ENCODE measurements around the gene NECAB2.
A peak's percentile ranks its signal among the peaks of the same experiment; 100 is the strongest.

NECAB2 gene

DNA sequence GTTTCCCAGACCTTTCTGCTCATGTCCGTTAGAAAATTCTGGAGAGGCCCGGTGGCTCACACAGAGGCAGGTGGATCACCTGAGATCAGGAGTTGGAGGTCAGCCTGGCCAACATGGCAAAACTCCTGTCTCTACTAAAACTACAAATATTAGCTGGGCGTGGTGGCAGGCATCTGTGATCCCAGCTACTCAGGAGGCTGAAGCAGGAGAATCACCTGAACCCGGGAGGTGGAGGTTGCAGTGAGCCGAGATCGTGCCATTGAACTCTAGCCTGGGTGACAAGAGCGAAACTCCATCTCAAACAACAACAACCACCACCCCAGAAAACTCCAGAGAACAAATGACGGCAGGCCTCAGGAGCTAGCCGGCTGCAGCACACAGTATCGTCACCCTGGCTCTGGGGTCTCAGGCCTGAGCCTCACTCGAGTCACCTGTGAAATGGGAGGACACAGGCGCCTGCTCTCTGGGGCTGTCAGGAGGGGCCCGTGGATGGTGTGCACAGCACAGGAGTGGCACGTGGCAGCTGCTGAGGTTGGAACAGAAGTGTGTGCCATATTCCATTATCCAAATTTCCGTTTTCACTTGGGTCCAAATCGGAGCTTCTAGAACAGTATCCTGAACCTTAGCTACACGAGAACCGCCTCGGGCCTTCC lies 77.9 kb downstream of the NECAB2 start:
- DNase-seq = no peak

DNA sequence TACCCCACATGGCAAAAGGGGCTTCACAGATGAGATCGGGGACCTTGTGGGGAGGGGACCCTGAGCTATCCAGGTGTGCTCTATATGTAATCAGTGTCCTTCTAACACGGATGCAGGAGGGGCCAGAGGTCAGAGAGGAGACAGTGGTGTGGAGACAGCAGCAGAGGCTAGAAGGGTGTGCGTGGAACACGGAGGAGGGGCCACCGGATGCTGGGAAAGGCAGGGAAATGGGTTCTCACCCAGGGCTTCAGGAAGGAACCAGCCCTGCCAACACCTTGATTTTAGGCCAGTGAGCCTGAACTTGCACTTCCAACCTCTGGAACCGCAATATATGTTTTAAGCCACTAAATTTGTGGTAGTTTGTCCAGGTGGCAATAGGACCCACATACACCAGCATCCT lies 79.2 kb downstream of the NECAB2 start:
- no peak for DNase-seq

DNA sequence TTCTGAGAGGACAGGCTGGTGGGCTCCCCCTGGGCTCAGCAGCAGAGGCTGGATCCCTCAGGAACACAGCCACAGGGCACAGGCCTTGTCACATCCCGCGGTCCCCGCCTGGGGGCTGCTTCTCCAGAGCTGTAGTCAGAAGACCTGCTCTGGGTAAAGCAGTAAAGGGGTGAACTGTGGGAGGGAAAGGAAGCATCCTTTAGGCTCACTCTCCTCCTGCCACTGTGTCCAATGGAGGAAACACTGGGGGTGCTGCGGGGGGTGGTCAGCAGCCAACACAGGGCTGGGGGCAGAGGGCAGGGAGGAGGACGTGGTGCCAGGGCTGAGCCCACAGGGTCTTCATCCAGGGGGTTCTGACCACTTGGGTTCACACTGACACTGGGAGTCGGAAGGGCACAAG lies 79.6 kb downstream of the NECAB2 start:
- DNase-seq = no peak

DNA sequence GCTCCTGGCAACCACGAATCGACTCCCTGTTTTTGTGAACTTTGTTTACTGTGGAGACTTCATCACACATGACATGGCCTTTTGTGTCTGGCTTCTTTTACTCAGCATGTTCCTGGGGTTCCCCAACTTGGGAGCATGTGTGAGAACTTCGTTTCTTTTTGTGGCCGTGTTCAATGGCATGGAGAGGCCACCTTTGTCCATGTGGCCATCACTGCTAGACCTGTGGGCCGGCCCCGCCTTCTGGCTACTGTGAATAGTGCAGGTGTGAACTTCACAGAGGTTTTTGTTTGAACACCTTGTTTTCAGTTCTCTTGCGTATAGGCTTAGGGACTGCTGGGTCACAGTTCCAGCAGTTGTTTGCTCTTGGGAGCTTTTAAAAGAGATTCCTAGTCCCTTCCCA lies 80.2 kb downstream of the NECAB2 start:
- no peak for DNase-seq

DNA sequence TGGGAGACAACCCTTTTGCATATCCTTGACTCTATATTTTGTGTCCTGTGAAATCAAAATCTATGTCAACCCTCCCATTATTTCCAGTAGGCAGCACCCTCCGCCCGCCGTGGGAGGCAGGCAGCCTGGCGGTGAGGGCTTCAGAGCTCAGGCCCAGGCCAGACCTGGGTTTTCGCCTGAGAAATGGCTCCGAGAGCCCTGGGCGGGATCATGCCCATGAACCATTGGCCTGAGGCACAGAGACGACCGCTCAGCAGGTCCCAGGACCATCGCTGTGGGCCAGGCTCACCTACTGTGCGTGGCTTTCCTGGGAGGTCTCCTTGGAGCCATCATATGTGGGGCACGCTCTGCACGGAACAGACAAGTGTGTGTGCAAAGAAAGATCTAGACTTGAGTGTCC lies 80.8 kb downstream of the NECAB2 start:
- no peak for DNase-seq

DNA sequence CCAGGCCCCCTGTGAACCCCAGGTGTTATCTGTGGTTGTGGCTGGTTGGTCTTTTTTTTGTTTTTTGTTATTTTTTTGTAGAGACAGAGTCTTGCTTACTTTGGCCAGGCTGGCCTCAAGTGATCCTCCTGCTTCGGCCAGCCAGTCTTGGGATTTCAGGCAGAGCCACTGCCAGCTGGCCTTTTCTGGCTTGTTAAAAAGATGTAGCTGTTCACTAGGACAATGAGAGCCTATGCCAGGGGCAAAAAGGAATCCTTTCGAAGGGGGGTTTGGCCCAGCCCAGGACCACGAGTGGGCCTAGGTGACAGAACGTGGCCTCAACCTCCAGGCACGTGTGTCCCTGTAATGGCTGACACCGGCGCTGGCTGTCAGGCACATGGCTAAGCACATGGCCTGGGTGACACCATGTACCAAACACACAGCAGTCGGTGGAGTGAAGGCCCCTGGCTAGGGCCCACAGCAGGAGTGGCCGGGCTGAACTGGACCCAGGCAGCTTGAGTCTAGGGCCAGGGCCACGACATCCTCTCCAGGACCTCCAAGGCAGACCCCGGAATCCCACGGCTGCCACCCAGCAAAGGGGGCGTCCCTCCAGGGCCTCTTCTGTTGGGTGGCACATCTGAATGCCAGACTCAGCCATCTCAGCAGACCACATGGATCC lies 81.5 kb downstream of the NECAB2 start:
- peak in 4 of 14 donors; percentile 11 to 26 (median 20) for DNase-seq

DNA sequence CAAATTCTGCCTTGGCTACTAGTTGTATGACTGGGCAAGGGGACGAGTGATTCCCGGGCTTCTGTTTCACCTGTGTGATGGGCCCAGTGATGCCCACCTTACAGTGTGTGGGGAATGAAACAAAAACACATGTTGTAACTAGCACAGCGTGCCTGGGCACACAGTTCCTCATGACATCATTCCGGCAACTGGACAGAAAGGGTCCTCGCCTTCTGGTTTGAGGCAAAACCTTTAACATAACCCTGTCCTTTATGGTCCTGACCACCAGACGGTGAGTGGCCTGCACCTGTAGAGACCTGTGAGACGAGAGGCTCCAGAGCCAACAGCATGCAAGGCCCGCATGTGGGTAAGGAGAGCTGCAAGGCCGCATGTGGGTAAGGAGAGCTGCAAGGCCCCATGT lies 82.3 kb downstream of the NECAB2 start:
- no peak for DNase-seq

DNA sequence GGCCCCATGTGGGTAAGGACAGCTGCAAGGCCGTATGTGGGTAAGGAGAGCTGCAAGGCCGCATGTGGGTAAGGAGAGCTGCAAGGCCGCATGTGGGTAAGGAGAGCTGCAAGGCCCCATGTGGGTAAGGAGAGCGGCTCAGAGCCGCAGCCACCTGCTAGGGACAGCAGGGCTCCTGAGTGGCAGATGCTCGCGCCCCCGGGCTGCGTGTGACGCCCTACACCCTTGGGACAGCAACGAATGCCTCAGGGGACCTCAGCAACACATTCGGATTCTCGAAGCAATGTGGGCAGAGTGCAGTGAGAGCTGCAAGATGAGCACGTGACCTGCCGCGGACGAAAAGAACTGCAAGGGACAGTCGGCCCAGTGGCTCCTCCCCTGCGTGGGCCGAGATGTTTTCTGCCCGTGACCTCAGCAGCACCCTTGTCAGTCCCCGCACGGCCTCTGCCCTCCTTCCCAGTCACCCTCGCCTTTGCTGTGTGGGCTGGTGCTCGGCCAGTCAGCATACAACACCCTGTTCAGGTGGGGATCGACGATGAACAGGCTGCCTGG lies 84.1 kb downstream of the NECAB2 start:
- DNase-seq = no peak
